Esophagus squamous epithelium (tissue), 5 donors: ENCODE data around the gene LRIG1. TPM values are rescaled to one million over a fixed set of nuclear protein-coding genes. Genes with fewer than 3 reads are reported as not detected.

ENCODE experiments used
- DNase-seq: peaks from one replicate; lab custom pipeline; 2025; lab: John Stamatoyannopoulos, UW
- H3K27ac ChIP-seq, 4 donors: fragments of 200-600 bp; sonication (generic); one replicate each; pipeline ENCODE4 v1.5.1; 2016 to 2019; ENCODE audit warnings: mild to moderate bottlenecking in 1 of 4
- H3K27me3 ChIP-seq, 4 donors: fragments of 200-600 bp; sonication (generic); 1 replicate in 3 of 4; 2 replicates in 1 of 4; pipeline versions ENCODE4 v1.5.1 to v1.6.0; 2017 to 2021; ENCODE audit warnings: antibody characterized with exemption in 1 of 4
- H3K36me3 ChIP-seq, 3 donors: fragments of 200-600 bp; sonication (generic); one replicate each; pipeline ENCODE4 v1.5.1; 2016 to 2019
- H3K4me1 ChIP-seq, 3 donors: fragments of 200-600 bp; sonication (generic); one replicate each; pipeline ENCODE4 v1.5.1; 2017 to 2019
- H3K4me3 ChIP-seq, 4 donors: fragments of 200-600 bp; sonication (generic); 1 replicate in 3 of 4; 2 replicates in 1 of 4; pipeline ENCODE4 v1.5.1; 2016 to 2019; ENCODE audit warnings: mild to moderate bottlenecking in 2 of 4, moderate library complexity in 1 of 4
- H3K9me3 ChIP-seq, 3 donors: fragments of 200-600 bp; sonication (generic); one replicate each; pipeline ENCODE4 v1.5.1; 2016 to 2019
- CTCF ChIP-seq, 6 experiments: fragments of 450-650 bp in 4 of 6; fragments of 200-600 bp in 2 of 6; sonication (generic) in 2 of 6; IDR thresholded peaks; one replicate each; pipeline ENCODE4 v1.5.1; 2016 to 2019; ENCODE audit warnings: antibody characterized with exemption in 6 of 6, mild to moderate bottlenecking in 4 of 6, moderate library complexity in 4 of 6
- POLR2A ChIP-seq, 4 donors: fragments of 450-650 bp; IDR thresholded peaks; one replicate each; pipeline ENCODE4 v1.6.1; 2017; ENCODE audit warnings: antibody characterized with exemption in 4 of 4, mild to moderate bottlenecking in 4 of 4, moderate library complexity in 3 of 4
- WGBS, 2 donors: methylation state at CpG; one replicate each; pipeline ENCODE4 v1.1.5; 2018; 5-methylcytosine and 5-hydroxymethylcytosine counted together
- intact Hi-C: fragments of 100-400 bp; cut with DNase I; formaldehyde crosslinking; loops from one replicate; pipeline ENCODE4 v1.15.0; 2022
- total RNA-seq, 4 donors: library from RNA; depleted of rRNA; stranded (reverse); fragments of >200 nt; gene quantifications; one replicate each; pipeline ENCODE4 v1.1.0, GENCODE V29; 2016
- donor health status: DM: yes; HTN: yes; CAD: no.

Gene LRIG1
- total RNA-seq, result 10 to 100 TPM in 3 of 4 donors, 1 to 10 TPM in 1; 7.5 to 30.5 (median 15.1) TPM

DNA sequence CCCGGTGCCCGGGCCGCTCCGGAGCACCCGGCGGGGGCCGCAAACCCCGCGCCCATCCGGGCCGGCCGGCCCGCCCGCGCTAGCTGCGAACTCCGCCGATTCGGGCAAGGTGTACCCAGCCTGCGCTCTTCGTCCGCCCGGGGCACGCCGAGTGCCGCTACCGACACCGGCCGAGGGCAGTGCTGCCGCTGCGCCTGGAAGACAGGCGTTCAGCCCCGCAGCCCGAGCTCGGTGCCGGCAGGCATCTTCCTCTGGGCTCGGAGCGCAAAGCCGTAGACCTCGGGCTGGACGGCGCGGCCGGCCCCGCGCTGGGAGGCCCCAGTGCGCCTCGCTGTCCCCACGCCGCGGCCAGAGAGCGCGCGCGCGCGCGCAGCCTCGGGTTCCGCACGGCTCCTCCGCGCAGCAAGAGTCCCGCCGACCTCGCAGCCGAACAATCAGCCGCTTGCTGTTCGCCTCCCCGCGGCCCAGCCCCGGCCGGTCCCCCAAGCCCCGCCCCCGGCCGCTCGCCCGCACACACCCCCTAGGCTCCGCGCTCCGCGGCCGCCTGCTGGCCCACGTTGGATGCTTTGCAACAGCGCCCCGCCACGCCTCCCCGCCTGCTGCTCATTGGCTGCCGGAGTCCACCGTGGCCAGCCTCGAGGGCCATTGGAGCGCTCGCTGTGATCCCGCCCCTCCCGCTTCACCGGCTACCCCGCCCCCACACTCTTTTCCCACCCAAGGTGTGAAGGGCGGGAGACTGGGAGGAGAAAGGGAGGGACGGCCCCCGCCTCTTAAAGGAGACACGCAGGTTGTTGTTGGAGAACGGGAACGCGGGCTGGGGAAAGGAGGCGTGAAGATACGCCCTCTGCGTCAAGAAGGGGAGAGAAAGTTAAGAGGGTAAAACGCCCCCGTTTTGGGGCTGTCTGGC is at the start of gene LRIG1:
LRIG1 (minus strand) TSS at position 447 of the 907 bp plus-strand sequence. CDS start 615 bp downstream, outside the sequence.
- Histone ChIP-seq H3K4me3 (peak within 1 kb of the TSS; percentile 71 to 99 (median 86)), H3K4me1 (peaks cover 0 to 49% (median 22%) of the 10 kb centered on the region in 3 donors), H3K36me3 (no peaks in the 10 kb centered on the region), H3K27me3 (no peaks in the 10 kb centered on the region), H3K27ac (peak within 1 kb of the TSS; percentile 86 to 96 (median 90)), H3K9me3 (no peaks in the 10 kb centered on the region)
- peak; percentile 86 for DNase-seq
- 0% methylated on average over 1 to 2 of the region's 109 CpGs for whole genome bisulfite sequencing, 2 donors
- peak in 4 of 6 experiments; percentile 6 to 43 (median 34) for TF ChIP-seq CTCF (IDR thresholded peaks at IDR 0.05)
- peak in 2 of 4 donors; percentile 84 to 87 for TF ChIP-seq POLR2A (IDR thresholded peaks at IDR 0.05)
- intact Hi-C loops, result no loop called here

DNA sequence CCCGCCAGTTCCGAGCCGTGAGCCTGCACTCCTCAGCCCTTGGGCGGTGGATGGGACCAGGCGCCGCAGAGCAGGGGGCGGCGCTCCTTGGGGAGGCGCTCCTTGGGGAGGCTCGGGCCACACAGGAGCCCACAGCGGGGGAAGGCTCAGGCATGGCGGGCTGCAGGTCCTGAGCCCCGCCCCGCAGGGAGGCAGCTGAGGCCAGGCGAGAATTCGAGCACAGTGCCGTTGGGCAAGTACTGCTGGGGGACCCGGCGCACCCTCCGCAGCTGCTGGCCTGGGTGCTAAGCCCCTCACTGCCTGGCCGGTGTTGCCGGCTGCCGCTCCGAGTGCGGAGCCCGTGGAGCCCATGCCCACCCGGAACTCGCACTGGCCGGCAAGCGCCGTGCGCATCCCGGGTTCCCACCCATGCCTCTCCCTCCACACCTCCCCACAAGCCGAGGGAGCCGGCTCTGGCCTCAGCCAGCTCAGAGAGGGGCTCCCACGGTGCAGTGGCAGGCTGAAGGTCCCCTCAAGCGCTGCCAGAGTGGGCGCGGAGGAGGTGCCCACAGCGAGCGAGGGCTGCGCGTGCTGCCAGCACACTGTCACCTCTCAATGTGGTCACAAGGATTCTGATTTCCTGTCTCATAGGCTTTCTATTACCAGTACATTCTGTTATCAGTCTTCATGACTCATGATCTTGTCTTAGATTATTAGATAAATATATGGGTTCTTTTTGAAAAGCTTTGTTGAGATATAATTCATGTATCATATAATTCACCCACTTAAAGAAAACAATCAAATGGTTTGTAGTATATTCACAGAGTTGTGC is 44.0 kb upstream of the LRIG1 start:
- 92 to 99% methylated on average over 7 to 32 of the region's 43 CpGs for WGBS, 2 donors
- Histone ChIP-seq H3K4me3 (no peak overlapping the region), H3K27ac (no peak overlapping the region), H3K9me3 (no peaks in the 10 kb centered on the region), H3K27me3 (no peaks in the 10 kb centered on the region), H3K36me3 (no peaks in the 10 kb centered on the region), H3K4me1 (no peaks in the 10 kb centered on the region)
- no peak for DNase-seq
- TF ChIP-seq CTCF (IDR thresholded peaks at IDR 0.05) (no peak), POLR2A (IDR thresholded peaks at IDR 0.05) (no peak)
- intact Hi-C loops, result no loop called here

- intact Hi-C loops, result no loop called here
- H3K36me3 ChIP-seq, result no peaks in the 10 kb centered on the region
- H3K4me1 ChIP-seq, result no peaks in the 10 kb centered on the region
- no peaks in the 10 kb centered on the region for H3K9me3 ChIP-seq
- no peaks in the 10 kb centered on the region for H3K27me3 ChIP-seq
- H3K27ac ChIP-seq, result no peak overlapping the region
- no peak overlapping the region for H3K4me3 ChIP-seq
- 60 to 66% methylated on average over 2 of the region's 2 CpGs for WGBS, 2 donors
- no peak for TF ChIP-seq POLR2A (IDR thresholded peaks at IDR 0.05)
- TF ChIP-seq CTCF (IDR thresholded peaks at IDR 0.05), result no peak
- no peak for DNase-seq
Observed at GRCh38 chr3:66542153-66542552, 41.3 kb upstream of the LRIG1 start.

DNA sequence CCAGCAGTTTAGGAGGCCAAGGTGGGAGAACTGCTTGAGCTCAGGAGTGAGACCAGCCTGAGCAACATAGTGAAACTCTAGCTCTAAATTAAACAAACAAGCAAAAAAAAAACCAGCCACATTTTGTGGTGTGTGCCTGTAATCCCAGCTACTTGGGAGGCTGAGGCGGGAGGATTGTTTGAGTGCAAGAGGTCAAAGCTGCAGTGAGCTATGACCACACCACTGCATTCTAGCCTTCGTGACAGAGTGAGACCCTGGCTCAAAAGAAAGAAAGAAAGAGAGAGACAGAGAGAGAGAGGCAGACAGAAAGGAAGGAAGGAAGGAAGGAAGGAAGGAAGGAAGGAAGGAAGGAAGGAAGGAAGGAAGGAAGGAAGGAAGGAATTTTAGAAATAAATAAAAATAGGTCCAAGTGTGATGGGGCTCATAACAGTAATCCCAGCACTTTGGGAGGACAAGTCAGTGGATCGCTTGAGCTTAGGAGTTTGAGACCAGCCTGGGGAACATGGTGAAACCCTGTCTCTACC is 38.7 kb upstream of the LRIG1 start:
- intact Hi-C loops, result no loop called here
- Histone ChIP-seq H3K36me3 (no peaks in the 10 kb centered on the region), H3K9me3 (no peaks in the 10 kb centered on the region), H3K4me3 (no peak overlapping the region), H3K27me3 (no peaks in the 10 kb centered on the region), H3K4me1 (no peaks in the 10 kb centered on the region), H3K27ac (no peak overlapping the region)
- 92 to 96% methylated on average over 3 of the region's 3 CpGs for WGBS, 2 donors
- no peak for DNase-seq
- TF ChIP-seq POLR2A (IDR thresholded peaks at IDR 0.05) (no peak), CTCF (IDR thresholded peaks at IDR 0.05) (no peak)
